Body of pancreas (tissue), 4 donors: ENCODE results near the gene OLIG1.

ENCODE experiments used
- POLR2A ChIP-seq, 3 donors: fragments of 450-650 bp; IDR thresholded peaks; one replicate each; pipeline ENCODE4 v1.6.1; 2016; ENCODE audit warnings: antibody characterized with exemption in 3 of 3, mild to moderate bottlenecking in 2 of 3
- TF ChIP-seq, protein P1 (sequence below), 7 experiments: fragments of 450-650 bp in 4 of 7; fragments of 200-600 bp in 3 of 7; sonication (generic) in 3 of 7; IDR thresholded peaks; one replicate each; pipeline ENCODE4 v1.5.1; 2016 to 2019; ENCODE audit warnings: antibody characterized with exemption in 7 of 7

GRCh38 chr21:33042812-33043211 lies 27.1 kb upstream of the OLIG1 start:
- TF ChIP-seq, protein P1, sequence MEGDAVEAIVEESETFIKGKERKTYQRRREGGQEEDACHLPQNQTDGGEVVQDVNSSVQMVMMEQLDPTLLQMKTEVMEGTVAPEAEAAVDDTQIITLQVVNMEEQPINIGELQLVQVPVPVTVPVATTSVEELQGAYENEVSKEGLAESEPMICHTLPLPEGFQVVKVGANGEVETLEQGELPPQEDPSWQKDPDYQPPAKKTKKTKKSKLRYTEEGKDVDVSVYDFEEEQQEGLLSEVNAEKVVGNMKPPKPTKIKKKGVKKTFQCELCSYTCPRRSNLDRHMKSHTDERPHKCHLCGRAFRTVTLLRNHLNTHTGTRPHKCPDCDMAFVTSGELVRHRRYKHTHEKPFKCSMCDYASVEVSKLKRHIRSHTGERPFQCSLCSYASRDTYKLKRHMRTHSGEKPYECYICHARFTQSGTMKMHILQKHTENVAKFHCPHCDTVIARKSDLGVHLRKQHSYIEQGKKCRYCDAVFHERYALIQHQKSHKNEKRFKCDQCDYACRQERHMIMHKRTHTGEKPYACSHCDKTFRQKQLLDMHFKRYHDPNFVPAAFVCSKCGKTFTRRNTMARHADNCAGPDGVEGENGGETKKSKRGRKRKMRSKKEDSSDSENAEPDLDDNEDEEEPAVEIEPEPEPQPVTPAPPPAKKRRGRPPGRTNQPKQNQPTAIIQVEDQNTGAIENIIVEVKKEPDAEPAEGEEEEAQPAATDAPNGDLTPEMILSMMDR (IDR thresholded peaks at IDR 0.05) = no peak
- no peak for TF ChIP-seq POLR2A (IDR thresholded peaks at IDR 0.05)
